GM18511 (cell line): Measurements from ENCODE around the gene TEX52.

Source experiments
- ATAC-seq: cut with Tn5 transposase; IDR thresholded peaks from one replicate; pipeline ENCODE4 v1.9.1; 2021; ENCODE audit warnings: mild to moderate bottlenecking, moderate library complexity; ENCODE audit not compliant: unreplicated experiment

Gene TEX52

DNA sequence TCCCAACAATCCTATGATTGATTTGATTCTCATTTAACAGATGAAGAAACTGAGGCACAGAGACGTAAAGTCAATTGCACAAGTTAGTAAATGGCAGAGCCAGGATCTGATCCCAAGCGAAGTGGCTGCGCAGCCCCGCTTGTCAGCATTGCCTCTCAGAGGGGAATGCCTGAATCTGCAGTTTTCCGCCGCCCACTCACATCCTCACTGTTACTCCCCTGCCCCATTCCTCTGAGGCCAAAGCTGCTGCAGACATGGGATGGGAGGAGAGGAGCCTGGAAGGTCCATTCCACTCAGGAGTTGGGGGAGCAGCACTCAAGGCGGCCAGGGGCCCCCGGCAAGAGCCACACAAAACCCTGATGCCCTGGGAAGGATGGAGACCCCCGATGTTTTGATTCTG lies 23.0 kb downstream of the TEX52 start:
- no peak for ATAC-seq

DNA sequence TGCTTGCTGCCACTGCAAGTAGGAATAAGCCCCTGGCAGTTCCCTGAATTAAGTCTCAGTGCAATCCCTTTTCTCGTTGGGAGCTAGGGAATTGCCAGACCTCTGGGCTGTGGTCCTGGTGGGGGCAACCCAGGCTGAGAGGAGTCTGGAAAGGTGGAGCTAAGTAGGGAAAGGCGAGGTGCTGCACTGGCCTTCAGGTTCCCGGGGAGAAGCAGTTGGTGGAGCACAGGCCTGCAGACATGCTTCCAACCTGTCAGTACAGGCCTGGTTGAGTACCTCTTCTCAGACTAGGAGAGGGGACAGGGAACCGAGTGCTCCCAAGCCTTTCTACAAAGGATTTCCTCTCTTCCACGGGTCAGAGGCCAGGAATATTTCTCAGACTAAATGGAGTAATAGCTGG lies 23.5 kb downstream of the TEX52 start:
- ATAC-seq, result no peak

GRCh38 chr12:2832550-2833127 lies 24.2 kb downstream of the TEX52 start:
- no peak for ATAC-seq

- no peak for ATAC-seq
Observed at GRCh38 chr12:2829275-2829674, 27.6 kb downstream of the TEX52 start.

DNA sequence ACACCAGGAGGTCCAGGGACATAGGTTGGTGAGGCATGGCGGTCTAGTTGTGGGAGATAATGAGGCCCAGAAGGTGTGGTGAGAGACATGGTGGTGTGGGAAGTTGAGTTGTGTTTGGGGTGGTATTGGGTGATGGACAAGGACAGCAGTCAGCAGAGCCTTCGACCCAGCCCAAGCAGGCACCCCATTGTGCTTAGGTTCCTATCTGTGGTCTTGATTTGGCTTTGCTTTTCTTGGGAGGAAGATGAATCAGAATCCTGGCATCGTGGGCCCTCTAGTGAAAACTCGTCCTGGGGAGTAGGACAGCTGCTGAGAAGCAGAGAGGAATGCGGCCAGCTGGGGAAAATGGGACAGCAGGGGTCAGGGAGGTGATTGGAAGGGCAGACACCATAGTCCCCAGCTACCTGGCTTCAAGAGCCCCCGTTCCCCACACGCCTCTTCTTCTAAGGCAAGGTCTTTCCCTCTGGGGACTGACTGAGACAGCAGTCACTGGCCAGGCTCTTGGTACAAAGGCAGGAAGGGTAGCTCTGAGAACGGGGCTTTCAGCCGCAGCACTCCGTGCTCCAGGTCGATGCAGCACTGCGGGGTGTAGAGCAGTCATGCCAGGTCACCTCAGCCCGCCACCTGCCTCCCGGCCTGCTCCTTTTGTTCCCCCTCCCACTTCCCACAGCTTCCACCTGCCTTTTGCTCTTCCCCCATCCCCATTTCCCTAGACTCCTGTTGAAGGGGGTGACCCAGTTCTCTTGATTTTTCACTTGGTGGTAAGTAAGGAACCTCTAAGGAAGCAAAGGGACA lies 29.9 kb downstream of the TEX52 start:
- ATAC-seq, result no peak

DNA sequence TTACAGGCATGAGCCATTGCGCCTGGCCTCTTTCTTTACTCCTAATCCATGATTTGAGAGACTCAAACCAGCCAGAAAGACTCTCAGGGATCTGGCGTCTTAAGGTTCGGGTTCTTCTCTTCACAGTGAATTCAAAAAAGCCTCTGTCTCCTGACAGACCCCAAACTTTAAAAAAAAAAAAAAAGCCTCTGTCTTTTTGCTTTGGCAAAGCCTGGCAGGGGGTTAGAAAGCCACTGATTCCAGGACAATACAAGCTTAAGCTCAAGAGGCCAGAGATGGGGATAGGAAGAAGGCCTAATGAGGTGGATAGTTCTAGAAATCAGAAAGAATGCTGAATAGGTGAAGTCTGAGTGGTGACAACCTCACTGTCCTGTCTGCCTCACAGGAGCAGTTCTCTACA lies 30.8 kb downstream of the TEX52 start:
- no peak for ATAC-seq

DNA sequence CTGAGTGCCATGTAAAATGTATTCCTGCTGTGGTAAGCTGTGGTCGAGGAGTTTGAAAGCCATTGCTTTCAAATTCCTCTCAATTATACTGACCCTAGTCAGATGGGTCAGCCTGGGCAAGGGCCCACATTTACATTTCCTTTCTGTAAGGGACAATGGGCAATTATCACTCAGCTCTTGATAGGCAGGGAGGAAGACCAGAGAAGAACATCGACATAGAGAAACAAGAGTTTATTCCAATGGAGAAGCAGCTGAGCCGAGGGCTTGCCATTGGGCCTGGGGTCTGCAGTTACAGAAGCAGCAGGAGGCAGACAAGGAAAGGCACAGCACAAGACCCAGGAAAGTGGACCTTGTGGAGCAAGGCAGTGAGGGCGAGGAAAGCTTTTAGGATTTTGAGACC lies 31.7 kb downstream of the TEX52 start:
- no peak for ATAC-seq

- no peak for ATAC-seq
Observed at GRCh38 chr12:2824541-2824940, 32.3 kb downstream of the TEX52 start.

GRCh38 chr12:2823483-2823882 lies 33.4 kb downstream of the TEX52 start:
- no peak for ATAC-seq

GRCh38 chr12:2820432-2820831 lies 36.4 kb downstream of the TEX52 start:
- no peak for ATAC-seq

GRCh38 chr12:2819810-2820209 lies 37.0 kb downstream of the TEX52 start:
- ATAC-seq, result no peak

DNA sequence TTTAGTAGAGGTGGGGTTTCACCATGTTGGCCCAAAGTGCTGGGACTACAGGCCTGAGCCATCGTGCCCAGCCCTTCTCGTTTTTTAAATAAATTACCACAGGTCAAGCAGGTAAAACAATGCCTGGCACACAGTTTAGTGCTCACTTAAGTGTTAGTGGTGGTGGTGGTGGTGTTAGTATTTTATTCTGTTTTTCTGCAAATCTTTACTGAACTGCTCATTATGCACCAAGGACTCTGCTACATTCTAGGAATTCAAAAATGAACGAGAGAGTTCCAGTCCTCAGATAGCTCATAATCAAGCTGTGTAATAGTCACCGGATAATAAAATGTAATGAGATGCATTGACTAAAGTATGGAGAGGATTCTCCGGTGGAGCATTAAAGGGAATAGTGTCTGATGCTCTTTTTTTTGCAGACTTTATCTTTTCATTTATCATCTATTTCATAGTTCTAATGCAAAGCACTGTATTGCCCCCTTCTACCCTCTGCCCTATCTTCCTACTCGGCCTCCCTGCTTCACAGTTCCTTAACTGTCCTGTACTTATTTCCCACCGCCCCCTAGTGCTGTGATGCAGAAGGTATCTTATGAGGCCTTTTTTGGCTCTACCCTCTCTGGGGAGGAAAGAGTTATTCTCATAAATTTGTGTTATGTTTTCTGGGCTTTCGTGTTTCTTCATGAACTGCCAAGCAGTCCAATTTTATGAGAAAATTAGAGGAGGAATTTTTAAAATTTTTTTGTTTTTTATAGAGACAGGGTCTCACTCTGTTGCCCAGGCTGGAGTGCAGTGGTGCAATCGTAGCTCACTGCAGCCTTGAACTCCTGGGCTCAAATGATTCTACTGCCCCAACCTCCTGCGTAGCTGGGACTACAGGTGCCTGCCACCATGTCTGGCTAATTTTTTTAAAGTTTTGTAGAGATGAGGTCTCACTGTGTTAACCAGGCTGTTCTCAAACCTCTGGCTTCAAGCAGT lies 43.3 kb downstream of the TEX52 start:
- ATAC-seq, result peak; percentile 1

DNA sequence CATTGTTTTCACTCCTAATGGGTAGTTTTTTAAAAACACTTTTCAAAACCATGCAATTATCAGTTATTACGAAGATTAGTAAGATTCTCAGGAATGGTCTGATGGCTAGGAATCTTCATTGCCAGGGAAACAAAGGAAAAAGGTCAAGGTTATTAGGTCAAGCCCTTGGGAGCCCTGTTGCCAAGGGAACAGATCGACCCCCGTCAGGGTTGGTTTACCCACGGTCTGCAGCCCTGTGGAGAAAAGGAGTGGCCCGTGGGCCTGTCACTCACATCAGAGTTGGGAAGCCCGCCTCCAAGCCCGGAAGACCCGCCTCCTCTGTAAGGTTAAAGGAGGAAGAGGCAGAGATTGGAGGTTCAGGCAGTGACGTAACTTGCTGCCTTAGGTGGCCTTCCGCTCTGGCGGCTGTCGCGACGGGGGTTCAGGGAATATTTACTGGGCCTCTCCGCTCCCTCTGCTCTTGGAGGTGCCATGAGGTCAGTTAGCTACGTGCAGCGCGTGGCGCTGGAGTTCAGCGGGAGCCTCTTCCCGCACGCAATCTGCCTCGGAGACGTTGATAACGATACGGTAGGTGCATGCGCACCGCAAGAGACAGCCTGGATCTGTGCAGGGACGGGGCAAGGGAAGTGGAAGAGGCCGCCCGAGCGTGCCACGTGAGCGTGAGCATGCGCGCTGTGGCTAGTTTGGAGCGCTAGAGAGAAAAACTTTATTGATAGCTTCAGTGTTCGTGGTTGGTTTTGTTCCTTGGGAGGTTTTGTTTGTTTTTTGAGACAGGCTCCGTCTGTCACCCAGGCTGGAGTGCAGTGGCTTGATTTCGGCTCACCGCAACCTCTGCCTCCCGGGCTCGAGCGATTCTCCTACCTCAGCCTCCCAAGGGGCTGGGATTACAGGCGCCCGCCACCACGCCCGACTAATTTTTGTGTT lies 44.3 kb downstream of the TEX52 start, which contains the start of gene ITFG2:
ITFG2 (plus strand) TSS at position 379 of the 924 bp plus-strand sequence; CDS start at position 472, 93 bp downstream.
- ATAC-seq, result peak; percentile 96

DNA sequence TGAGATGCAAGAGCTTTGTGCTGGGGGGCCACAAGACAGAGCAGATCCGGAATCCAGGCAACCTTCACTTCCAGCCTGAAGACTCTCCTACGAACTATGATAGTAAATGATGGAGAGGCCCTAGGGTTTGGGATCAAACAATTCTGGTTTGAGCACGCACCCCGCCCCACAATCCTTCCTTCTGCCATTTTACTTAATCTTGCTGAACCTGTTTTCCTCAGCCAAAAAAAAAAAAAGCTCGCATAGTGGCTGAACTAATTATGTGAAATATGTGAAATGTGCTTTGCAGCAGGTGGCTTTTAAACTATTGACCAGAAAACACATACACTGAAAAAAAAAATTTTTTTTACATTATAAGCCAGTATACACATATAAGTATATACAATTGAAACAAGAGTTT lies 45.0 kb downstream of the TEX52 start:
- no peak for ATAC-seq

GRCh38 chr12:2806700-2807099 lies 50.1 kb downstream of the TEX52 start:
- ATAC-seq, result no peak

- no peak for ATAC-seq
Observed at GRCh38 chr12:2805143-2805520, 51.7 kb downstream of the TEX52 start.

GRCh38 chr12:2804393-2805142 lies 52.3 kb downstream of the TEX52 start:
- no peak for ATAC-seq

DNA sequence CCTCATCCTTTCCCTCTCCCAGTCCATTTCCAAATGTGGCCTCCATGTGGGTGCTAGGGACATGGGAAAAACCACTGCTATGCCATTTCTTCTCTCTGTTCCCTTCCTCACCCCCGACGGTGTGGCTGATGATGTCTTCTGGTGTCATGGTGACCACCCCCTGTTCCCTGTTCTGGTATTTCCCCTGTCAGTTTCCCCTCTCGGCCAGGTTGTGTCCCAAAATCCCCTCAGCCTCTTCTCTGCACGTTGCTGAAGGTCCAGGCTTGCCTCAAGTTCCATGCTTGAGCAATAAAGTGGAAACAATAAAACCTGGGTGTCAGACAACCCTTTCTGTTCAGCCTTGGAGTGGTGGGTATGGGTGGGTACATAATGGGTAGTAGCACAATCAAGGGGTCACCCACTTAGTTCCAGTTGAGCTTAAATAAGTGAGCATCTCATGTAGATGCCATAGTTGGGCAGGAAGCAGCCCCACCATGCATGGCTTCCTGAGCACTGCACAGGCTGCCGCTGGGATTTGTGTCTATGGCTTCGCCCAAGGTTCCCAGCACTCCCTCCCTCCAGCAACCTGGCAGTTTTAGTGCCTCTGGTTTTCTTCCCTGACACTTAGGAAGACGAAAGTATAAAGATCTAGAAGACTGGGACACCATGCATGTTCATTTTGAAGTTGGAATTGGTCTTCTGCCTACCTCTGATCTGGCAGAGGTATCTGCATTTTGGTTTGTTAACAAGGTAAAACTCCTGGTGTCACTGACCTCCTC lies 53.0 kb downstream of the TEX52 start:
- ATAC-seq, result no peak
